HCT116 (cell line): ENCODE results near the gene SCTR. TPM values are rescaled to one million over a fixed set of nuclear protein-coding genes. Genes with fewer than 3 reads are reported as not detected.

Experiments used
- ATAC-seq: fragments of 200-7000 bp; cut with Tn5 transposase; 2 replicates; pipeline ENCODE4 v1.9.1; 2020; ENCODE audit warnings: mild to moderate bottlenecking, moderate library complexity
- BruUV-seq: library from RNA; stranded (reverse); fragments of 400-500 nt; replicated peaks from 2 replicates; lab custom pipeline; 2021; lab: Mats Ljungman, UMichigan
- CTCF ChIA-PET: fragments of 300-600 bp; sonication (Branson Sonifier 250); formaldehyde crosslinking; loops from one replicate; lab custom pipeline; 2021; ENCODE audit warnings: antibody characterized with exemption; lab: Charles Lee
- POLR2A ChIA-PET: fragments of 300-600, 350-600 bp; sonication (Branson Sonifier 250); formaldehyde crosslinking; loops from one replicate; lab custom pipeline; 2021; ENCODE audit warnings: antibody characterized with exemption; lab: Charles Lee
- RAD21 ChIA-PET, 2 experiments: fragments of 300-600 bp; sonication (Branson Sonifier 250); formaldehyde crosslinking; loops; one replicate each; lab custom pipeline; 2023; ENCODE audit warnings: low total read pairs in 2 of 2; ENCODE audit not compliant: uncharacterized antibody in 2 of 2, unreplicated experiment in 2 of 2, low non-redundant PET in 1 of 2; lab: Charles Lee
- DNase-seq: peaks from one replicate; pipeline ENCODE4 v3.0.0-alpha.2; 2010; ENCODE audit warnings: low read depth, low spot score
- H2AFZ ChIP-seq: fragments of 200-600 bp; shearing (Covaris generic), sonication (generic); 2 replicates; pipeline ENCODE4 v1.6.1; 2017; ENCODE audit warnings: low read depth, mixed run types, mixed read lengths, antibody characterized with exemption, low read length; ENCODE audit not compliant: poor library complexity, severe bottlenecking
- H3K27ac ChIP-seq: 2 replicates; pipeline ENCODE4 v1.5.1; 2012; ENCODE audit warnings: low read depth, low read length
- H3K27me3 ChIP-seq: fragments of 200-600 bp; sonication (generic); 2 replicates; pipeline ENCODE4 v1.6.1; 2016; ENCODE audit warnings: mixed run types, low read length, mixed read lengths; ENCODE audit not compliant: insufficient read depth
- H3K36me3 ChIP-seq, 2 experiments: fragments of 200-500 bp in 1 of 2; fragments of 200-600 bp in 1 of 2; sonication (Bioruptor generic) in 1 of 2; sonication (generic) in 1 of 2; 2 replicates each; pipeline versions ENCODE4 v1.5.1 to v1.6.1; 2014 to 2016; ENCODE audit warnings: low read length in 2 of 2, inconsistent platforms in 1 of 2, mixed read lengths in 1 of 2, mixed run types in 1 of 2; ENCODE audit not compliant: insufficient read depth in 2 of 2, control insufficient read depth in 1 of 2
- H3K4me1 ChIP-seq, 2 experiments: fragments of 200-600 bp in 1 of 2; sonication (generic) in 1 of 2; 2 replicates each; pipeline versions ENCODE4 v1.5.1 to v1.6.1; 2012 to 2017; ENCODE audit warnings: low read length in 2 of 2, inconsistent platforms in 1 of 2, mild to moderate bottlenecking in 1 of 2, mixed read lengths in 1 of 2, mixed run types in 1 of 2, moderate library complexity in 1 of 2; ENCODE audit not compliant: insufficient read depth in 2 of 2, control insufficient read depth in 1 of 2
- H3K4me2 ChIP-seq: fragments of 200-600 bp; sonication (generic); 2 replicates; pipeline ENCODE4 v1.6.1; 2017; ENCODE audit warnings: mixed run types, low read length, mixed read lengths
- H3K4me3 ChIP-seq, 2 experiments: fragments of 200-600 bp in 1 of 2; sonication (generic) in 1 of 2; replicated peaks in 1 of 2; 2 replicates each; pipeline ENCODE4 v1.5.1; 2011 to 2016; ENCODE audit warnings: low read length in 2 of 2, control low read depth in 1 of 2, low read depth in 1 of 2, mild to moderate bottlenecking in 1 of 2, mixed read lengths in 1 of 2, mixed run types in 1 of 2
- H3K79me2 ChIP-seq: fragments of 200-600 bp; sonication (generic); 2 replicates; pipeline ENCODE4 v1.6.1; 2017; ENCODE audit warnings: mild to moderate bottlenecking, mixed run types, low read length, moderate library complexity, mixed read lengths; ENCODE audit not compliant: insufficient read depth
- H3K9ac ChIP-seq: fragments of 200-600 bp; sonication (generic); 2 replicates; pipeline ENCODE4 v1.6.1; 2016; ENCODE audit warnings: low read length, mixed read lengths
- H3K9me2 ChIP-seq: fragments of 200-600 bp; sonication (generic), shearing (Covaris generic); 2 replicates; pipeline ENCODE4 v1.6.1; 2017; ENCODE audit warnings: mixed run types, mild to moderate bottlenecking, moderate library complexity; ENCODE audit not compliant: insufficient read depth
- H3K9me3 ChIP-seq, 2 experiments: fragments of 200-500 bp in 1 of 2; fragments of 200-600 bp in 1 of 2; sonication (Bioruptor generic) in 1 of 2; sonication (generic) in 1 of 2; 2 replicates each; pipeline ENCODE4 v1.6.1; 2014 to 2017; ENCODE audit warnings: low read length in 2 of 2, mixed read lengths in 2 of 2, inconsistent platforms in 1 of 2, low read depth in 1 of 2, mild to moderate bottlenecking in 1 of 2, mixed run types in 1 of 2, moderate library complexity in 1 of 2; ENCODE audit not compliant: control insufficient read depth in 1 of 2, insufficient read depth in 1 of 2
- H4K20me1 ChIP-seq: fragments of 200-600 bp; sonication (generic), shearing (Covaris generic); 2 replicates; pipeline ENCODE4 v1.6.1; 2017; ENCODE audit warnings: mixed run types, mild to moderate bottlenecking, moderate library complexity; ENCODE audit not compliant: insufficient read depth
- ATF3 ChIP-seq: IDR thresholded peaks from 2 replicates; pipeline ENCODE4 v1.6.1; 2012
- CEBPB ChIP-seq: IDR thresholded peaks from 2 replicates; pipeline ENCODE4 v1.6.1; 2012; ENCODE audit warnings: low read depth
- CTCF ChIP-seq, 3 experiments: fragments of 200-600 bp in 1 of 3; sonication (generic) in 1 of 3; IDR thresholded peaks in 2 of 3; conservative IDR thresholded peaks in 1 of 3; 2 replicates each; pipeline ENCODE4 v1.5.1; 2012 to 2017; ENCODE audit warnings: low read depth in 2 of 3, low read length in 2 of 3, antibody characterized with exemption in 1 of 3, borderline replicate concordance in 1 of 3, control low read depth in 1 of 3, mild to moderate bottlenecking in 1 of 3, mixed read lengths in 1 of 3, mixed run types in 1 of 3, moderate library complexity in 1 of 3; ENCODE audit not compliant: insufficient read depth in 1 of 3
- POLR2A ChIP-seq: IDR thresholded peaks from 2 replicates; pipeline ENCODE4 v1.7.0; 2011; ENCODE audit warnings: borderline replicate concordance; ENCODE audit not compliant: insufficient read depth, insufficient read length; ENCODE audit errors: extremely low read depth
- POLR2AphosphoS5 ChIP-seq: IDR thresholded peaks from 2 replicates; pipeline ENCODE4 v1.6.1; 2011; ENCODE audit warnings: mild to moderate bottlenecking, low read depth, low read length, moderate library complexity
- RAD21 ChIP-seq: IDR thresholded peaks from 2 replicates; pipeline ENCODE4 v1.6.1; 2012; ENCODE audit warnings: low read depth, mild to moderate bottlenecking
- SRF ChIP-seq: IDR thresholded peaks from 2 replicates; pipeline ENCODE4 v1.6.1; 2012; ENCODE audit warnings: low read depth
- YY1 ChIP-seq: IDR thresholded peaks from 2 replicates; pipeline ENCODE4 v1.6.1; 2011; ENCODE audit warnings: low read length, low read depth, moderate library complexity, mild to moderate bottlenecking; ENCODE audit not compliant: insufficient replicate concordance; ENCODE audit errors: extremely low read depth
- ZFX ChIP-seq: fragments of 450-650 bp; IDR thresholded peaks from 2 replicates; pipeline ENCODE4 v1.6.1; 2017
- intact Hi-C: fragments of 100-400 bp; cut with micrococcal nuclease; formaldehyde crosslinking; loops from 2 replicates; pipeline ENCODE4 v1.10.0; 2022
- total RNA-seq: library from RNA; stranded (reverse); gene quantifications from one replicate; pipeline ENCODE4 v1.2.1, GENCODE V29; 2021; ENCODE audit not compliant: unreplicated experiment
- TF ChIP-seq, protein P1 (sequence below): IDR thresholded peaks from 2 replicates; pipeline ENCODE4 v1.6.1; 2012; ENCODE audit warnings: low read depth

The SCTR gene
- total RNA-seq, 1 experiment from 2014 or later: not detected

DNA sequence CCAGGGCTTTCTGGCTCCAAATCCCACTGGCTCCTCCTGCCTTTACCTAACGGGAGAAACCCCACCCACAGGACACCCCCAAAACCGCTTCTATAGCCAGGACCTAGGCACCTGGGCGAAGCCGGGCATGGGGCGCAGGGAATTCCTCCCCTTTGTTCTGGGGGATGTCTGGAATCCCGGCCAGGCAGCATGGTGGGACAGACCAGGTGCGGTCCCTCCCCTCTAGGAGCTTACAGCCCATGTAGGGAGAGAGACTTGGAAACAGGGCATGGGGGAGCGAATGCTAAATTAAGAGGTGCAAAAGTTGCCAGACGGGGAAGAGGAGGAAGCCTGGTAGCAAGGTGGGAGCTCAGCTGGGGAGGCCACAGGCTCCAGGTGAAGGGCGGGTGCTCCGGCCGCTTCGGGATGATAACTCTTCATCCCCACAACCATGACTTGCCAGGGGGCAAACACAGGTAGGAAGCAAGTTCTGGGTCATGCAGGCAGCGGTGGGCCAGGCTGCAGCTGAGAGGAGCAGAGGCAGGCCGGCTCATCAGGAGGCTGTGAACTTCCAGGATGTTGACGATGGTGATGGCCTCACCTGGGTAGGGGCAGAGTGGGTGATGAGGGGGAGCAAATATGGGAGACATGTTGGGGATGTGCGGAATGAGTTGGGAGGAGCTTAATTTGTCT lies 91.3 kb downstream of the SCTR start (continued):
- no peak for TF ChIP-seq CTCF (IDR thresholded peaks at IDR 0.05 in 2 of 3, conservative IDR thresholded peaks at IDR 0.05 in 1 of 3; ENCODE audit: borderline replicate concordance in 1 of 3, insufficient read depth in 1 of 3, low read depth in 2 of 3, low read length in 2 of 3)
- no peak for TF ChIP-seq ATF3
- no peak for TF ChIP-seq ZFX
- TF ChIP-seq POLR2A: no peak
- TF ChIP-seq RAD21: no peak

DNA sequence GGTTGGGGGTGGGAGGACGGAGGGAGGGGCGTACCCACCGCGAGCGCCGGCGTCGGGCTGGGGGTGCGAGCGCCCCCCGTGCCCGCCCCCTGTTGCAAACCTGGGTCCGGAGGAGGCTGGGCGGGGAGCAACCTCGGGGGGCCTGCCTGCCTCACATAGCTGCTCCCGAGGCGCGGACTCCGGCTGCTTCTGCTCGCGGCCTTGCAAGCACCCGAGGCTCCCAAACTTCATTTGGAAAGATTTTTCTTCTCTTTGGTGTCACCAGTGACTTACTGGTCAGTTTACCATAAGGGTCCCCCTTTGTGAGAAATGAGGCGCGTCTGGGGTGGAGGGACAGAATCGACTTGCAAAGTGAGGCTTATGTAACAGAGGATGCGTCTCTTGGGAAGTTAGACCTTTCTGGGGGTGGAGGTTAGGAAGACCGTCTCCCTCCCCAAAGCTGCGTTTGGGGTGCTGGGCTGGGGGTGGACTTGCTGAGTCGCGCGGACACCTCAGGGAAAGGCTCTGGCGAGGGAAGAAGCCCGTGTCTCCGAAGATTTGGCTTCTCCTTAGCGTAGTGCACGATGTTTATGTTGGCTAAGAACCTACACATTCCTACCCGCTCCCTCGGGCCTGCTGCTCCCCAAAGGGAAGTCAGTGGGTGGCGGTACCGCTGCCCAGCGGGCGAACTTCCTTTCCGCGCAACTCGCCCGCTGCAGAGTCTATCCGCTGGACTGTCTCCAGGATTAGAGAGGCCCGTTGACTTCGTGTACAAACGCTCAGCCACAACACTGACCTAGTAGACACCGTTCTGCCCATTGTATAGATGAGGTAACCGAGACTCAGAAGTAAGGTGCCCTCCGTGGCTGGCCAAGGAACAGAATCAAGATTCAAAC lies 92.1 kb downstream of the SCTR start:
- H3K4me3 ChIP-seq: peak overlapping the region; percentile 38 to 57
- no peaks in the 10 kb centered on the region for H3K36me3 ChIP-seq
- H3K4me1 ChIP-seq: peaks cover 17 to 33% of the 10 kb centered on the region in 2 experiments; a peak in 3 of 4 replicates
- intact Hi-C loops: no loop called here
- ATAC-seq (peak; percentile 33; the same call in 1 of the 2 replicates), DNase-seq (no peak)
- no peaks in the 10 kb centered on the region for H3K79me2 ChIP-seq
- H3K27ac ChIP-seq: peak overlapping the region; percentile 22; the same call in 1 of the 2 replicates
- H3K9me2 ChIP-seq: no peaks in the 10 kb centered on the region
- no peaks in the 10 kb centered on the region for H4K20me1 ChIP-seq
- no peaks in the 10 kb centered on the region for H3K27me3 ChIP-seq
- H2AFZ ChIP-seq: no peak overlapping the region
- BruUV-seq: no TSS peak
- H3K4me2 ChIP-seq: peak overlapping the region; percentile 84
- ChIA-PET CTCF (interaction anchor here (1.1 kb wide), 1 partner anchor 44 kb away, joined by 6 read pairs; no protein-coding TSS in a partner anchor), POLR2A (interaction anchor here (0.6 to 0.7 kb wide), 2 partner anchors 250 to 499 kb away, joined by 3 read pairs; no protein-coding TSS in a partner anchor), RAD21 (interaction anchor here in 1 of 2 experiments (1.0 kb wide), 1 partner anchor 44 kb away, joined by 3 read pairs; no protein-coding TSS in a partner anchor)
- peak overlapping the region; percentile 63 for H3K9ac ChIP-seq
- no peaks in the 10 kb centered on the region for H3K9me3 ChIP-seq
- TF ChIP-seq, protein P1, sequence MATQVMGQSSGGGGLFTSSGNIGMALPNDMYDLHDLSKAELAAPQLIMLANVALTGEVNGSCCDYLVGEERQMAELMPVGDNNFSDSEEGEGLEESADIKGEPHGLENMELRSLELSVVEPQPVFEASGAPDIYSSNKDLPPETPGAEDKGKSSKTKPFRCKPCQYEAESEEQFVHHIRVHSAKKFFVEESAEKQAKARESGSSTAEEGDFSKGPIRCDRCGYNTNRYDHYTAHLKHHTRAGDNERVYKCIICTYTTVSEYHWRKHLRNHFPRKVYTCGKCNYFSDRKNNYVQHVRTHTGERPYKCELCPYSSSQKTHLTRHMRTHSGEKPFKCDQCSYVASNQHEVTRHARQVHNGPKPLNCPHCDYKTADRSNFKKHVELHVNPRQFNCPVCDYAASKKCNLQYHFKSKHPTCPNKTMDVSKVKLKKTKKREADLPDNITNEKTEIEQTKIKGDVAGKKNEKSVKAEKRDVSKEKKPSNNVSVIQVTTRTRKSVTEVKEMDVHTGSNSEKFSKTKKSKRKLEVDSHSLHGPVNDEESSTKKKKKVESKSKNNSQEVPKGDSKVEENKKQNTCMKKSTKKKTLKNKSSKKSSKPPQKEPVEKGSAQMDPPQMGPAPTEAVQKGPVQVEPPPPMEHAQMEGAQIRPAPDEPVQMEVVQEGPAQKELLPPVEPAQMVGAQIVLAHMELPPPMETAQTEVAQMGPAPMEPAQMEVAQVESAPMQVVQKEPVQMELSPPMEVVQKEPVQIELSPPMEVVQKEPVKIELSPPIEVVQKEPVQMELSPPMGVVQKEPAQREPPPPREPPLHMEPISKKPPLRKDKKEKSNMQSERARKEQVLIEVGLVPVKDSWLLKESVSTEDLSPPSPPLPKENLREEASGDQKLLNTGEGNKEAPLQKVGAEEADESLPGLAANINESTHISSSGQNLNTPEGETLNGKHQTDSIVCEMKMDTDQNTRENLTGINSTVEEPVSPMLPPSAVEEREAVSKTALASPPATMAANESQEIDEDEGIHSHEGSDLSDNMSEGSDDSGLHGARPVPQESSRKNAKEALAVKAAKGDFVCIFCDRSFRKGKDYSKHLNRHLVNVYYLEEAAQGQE: no peak
- TF ChIP-seq YY1: no peak
- TF ChIP-seq ZFX: no peak
- TF ChIP-seq POLR2A: no peak
- TF ChIP-seq CTCF (IDR thresholded peaks at IDR 0.05 in 2 of 3, conservative IDR thresholded peaks at IDR 0.05 in 1 of 3; ENCODE audit: borderline replicate concordance in 1 of 3, insufficient read depth in 1 of 3, low read depth in 2 of 3, low read length in 2 of 3): no peak
- TF ChIP-seq ATF3: no peak
- TF ChIP-seq SRF: no peak
- TF ChIP-seq CEBPB: no peak
- TF ChIP-seq POLR2AphosphoS5: no peak
